Stimulated activated CD4-positive, alpha-beta T cell treated with anti-CD3 and anti-CD28 coated beads, Interleukin-15, amount 100 ng/mL, for 1 hour (primary cell): ENCODE data around the gene CFAP61.

Experiments
- DNase-seq, 2 donors: peaks; one replicate each; pipeline ENCODE4 v3.0.0-alpha.2; 2020; ENCODE audit warnings: low read depth in 1 of 2, low spot score in 1 of 2

The CFAP61 gene

GRCh38 chr20:20273286-20273685, 221.0 kb downstream of the CFAP61 start:
- DNase-seq = no peak

- DNase-seq = no peak
Observed at GRCh38 chr20:20274821-20275220, 222.5 kb downstream of the CFAP61 start.

- no peak for DNase-seq
Observed at GRCh38 chr20:20275636-20276035, 223.3 kb downstream of the CFAP61 start.

GRCh38 chr20:20276811-20277530, 224.6 kb downstream of the CFAP61 start:
- DNase-seq = no peak

- no peak for DNase-seq
Observed at GRCh38 chr20:20277894-20278335, 225.6 kb downstream of the CFAP61 start.

- DNase-seq = no peak
Observed at GRCh38 chr20:20286061-20286460, 233.7 kb downstream of the CFAP61 start.

GRCh38 chr20:20289331-20289730, 237.0 kb downstream of the CFAP61 start:
- no peak for DNase-seq

- DNase-seq = no peak
Observed at GRCh38 chr20:20292472-20292871, 240.1 kb downstream of the CFAP61 start.

GRCh38 chr20:20293141-20293540, 240.8 kb downstream of the CFAP61 start:
- DNase-seq = no peak

GRCh38 chr20:20293691-20294385, 241.5 kb downstream of the CFAP61 start:
- DNase-seq = no peak

- DNase-seq = no peak
Observed at GRCh38 chr20:20295621-20296498, 243.5 kb downstream of the CFAP61 start.

GRCh38 chr20:20297181-20297580, 244.8 kb downstream of the CFAP61 start:
- DNase-seq = no peak

GRCh38 chr20:20297752-20298151, 245.4 kb downstream of the CFAP61 start:
- DNase-seq = no peak

- no peak for DNase-seq
Observed at GRCh38 chr20:20299904-20300303, 247.6 kb downstream of the CFAP61 start.

- DNase-seq = no peak
Observed at GRCh38 chr20:20303320-20303719, 251.0 kb downstream of the CFAP61 start.

GRCh38 chr20:20303742-20304141, 251.4 kb downstream of the CFAP61 start:
- DNase-seq = no peak

GRCh38 chr20:20304942-20305341, 252.6 kb downstream of the CFAP61 start:
- DNase-seq = no peak

- no peak for DNase-seq
Observed at GRCh38 chr20:20312562-20312961, 260.2 kb downstream of the CFAP61 start.

GRCh38 chr20:20317195-20317594, 264.9 kb downstream of the CFAP61 start:
- no peak for DNase-seq

- no peak for DNase-seq
Observed at GRCh38 chr20:20317621-20318364, 265.5 kb downstream of the CFAP61 start.
